SK-N-SH (cell line): ENCODE results near the gene RAD21L1. TPM values are rescaled to one million over a fixed set of nuclear protein-coding genes. Genes with fewer than 3 reads are reported as not detected.
A peak's percentile ranks its signal among the peaks of the same experiment; 100 is the strongest.

Experiments used
- CTCF ChIA-PET: fragments of 300-600, 350-600 bp; formaldehyde crosslinking; extraction: SDS; loops from one replicate; lab custom pipeline; 2021; lab: Yijun Ruan, JAX
- POLR2A ChIA-PET: fragments of 350-600 bp; sonication (Branson Sonifier 250); formaldehyde crosslinking; extraction: SDS; loops from one replicate; lab custom pipeline; 2020; ENCODE audit warnings: antibody characterized with exemption, inconsistent platforms; lab: Yijun Ruan, JAX
- DNase-seq: peaks from one replicate; pipeline ENCODE4 v3.0.0; 2012
- H2AFZ ChIP-seq: fragments of 200-600 bp; sonication (generic); 2 replicates; pipeline ENCODE4 v1.8.1; 2016; ENCODE audit warnings: antibody characterized with exemption, mild to moderate bottlenecking, low read depth
- H3F3A ChIP-seq: fragments of 200-600 bp; sonication (generic); replicated peaks from 2 replicates; pipeline ENCODE3; 2016; ENCODE audit warnings: antibody characterized with exemption, mild to moderate bottlenecking; ENCODE audit not compliant: insufficient read depth
- H3K27ac ChIP-seq, 2 experiments: fragments of 200-500 bp in 1 of 2; fragments of 200-600 bp in 1 of 2; sonication (Bioruptor generic) in 1 of 2; sonication (generic), shearing (Covaris generic) in 1 of 2; 2 replicates each; pipeline versions ENCODE4 v1.5.1 to v1.6.1; 2014 to 2016; ENCODE audit warnings: low read depth in 2 of 2, inconsistent platforms in 1 of 2, low read length in 1 of 2, mild to moderate bottlenecking in 1 of 2, mixed read lengths in 1 of 2
- H3K27me3 ChIP-seq: fragments of 200-600 bp; sonication (generic), shearing (Covaris generic); 2 replicates; pipeline ENCODE4 v1.6.1; 2016; ENCODE audit warnings: mixed run types; ENCODE audit not compliant: insufficient read depth
- H3K36me3 ChIP-seq, 2 experiments: fragments of 200-500 bp in 1 of 2; fragments of 200-600 bp in 1 of 2; sonication (Bioruptor generic) in 1 of 2; sonication (generic) in 1 of 2; replicated peaks in 1 of 2; 2 replicates each; pipeline versions ENCODE3 to v1.5.1; 2014 to 2016; ENCODE audit warnings: low read length in 1 of 2, mild to moderate bottlenecking in 1 of 2; ENCODE audit not compliant: insufficient read depth in 2 of 2, control insufficient read depth in 1 of 2
- H3K4me1 ChIP-seq, 2 experiments: fragments of 200-500 bp in 1 of 2; fragments of 200-600 bp in 1 of 2; sonication (Bioruptor generic) in 1 of 2; sonication (generic), shearing (Covaris generic) in 1 of 2; 2 replicates each; pipeline versions ENCODE4 v1.5.1 to v1.6.1; 2014 to 2016; ENCODE audit warnings: low read depth in 1 of 2, low read length in 1 of 2, mixed run types in 1 of 2; ENCODE audit not compliant: insufficient read depth in 2 of 2, control insufficient read depth in 1 of 2
- H3K4me2 ChIP-seq: fragments of 200-600 bp; sonication (generic), shearing (Covaris generic); 2 replicates; pipeline ENCODE4 v1.6.1; 2017; ENCODE audit warnings: mixed run types
- H3K4me3 ChIP-seq, 2 experiments: fragments of 200-500 bp in 1 of 2; fragments of 200-600 bp in 1 of 2; sonication (Bioruptor generic) in 1 of 2; sonication (generic), shearing (Covaris generic) in 1 of 2; 2 replicates each; pipeline versions ENCODE4 v1.5.1 to v1.8.1; 2014 to 2016; ENCODE audit warnings: low read depth in 2 of 2, inconsistent platforms in 1 of 2, low read length in 1 of 2, mild to moderate bottlenecking in 1 of 2, mixed read lengths in 1 of 2, moderate library complexity in 1 of 2
- H3K79me2 ChIP-seq: fragments of 200-600 bp; sonication (generic); 2 replicates; pipeline ENCODE4 v1.8.1; 2017; ENCODE audit warnings: mild to moderate bottlenecking; ENCODE audit not compliant: insufficient read depth
- H3K9ac ChIP-seq: fragments of 200-600 bp; sonication (generic); 2 replicates; pipeline ENCODE4 v1.6.1; 2017; ENCODE audit warnings: mixed run types
- H3K9me2 ChIP-seq: fragments of 200-600 bp; sonication (generic); 2 replicates; pipeline ENCODE4 v1.6.1; 2017; ENCODE audit warnings: mixed run types
- H3K9me3 ChIP-seq: fragments of 200-600 bp; sonication (generic); 2 replicates; pipeline ENCODE4 v1.6.1; 2017; ENCODE audit warnings: mixed run types, mild to moderate bottlenecking, moderate library complexity
- H4K20me1 ChIP-seq: fragments of 200-600 bp; sonication (generic); 2 replicates; pipeline ENCODE4 v1.6.1; 2017; ENCODE audit warnings: mild to moderate bottlenecking, mixed run types; ENCODE audit not compliant: insufficient read depth
- CHD2 ChIP-seq: fragments of 150-350 bp; IDR thresholded peaks from 2 replicates; pipeline ENCODE4 v1.6.1; 2018; ENCODE audit warnings: low read length; ENCODE audit not compliant: partially characterized antibody
- ELF1 ChIP-seq: IDR thresholded peaks from 2 replicates; pipeline ENCODE4 v1.4.0; 2012
- EP300 ChIP-seq, 2 experiments: IDR thresholded peaks; 2 replicates each; pipeline versions ENCODE4 v1.4.0 to v1.6.1; 2012; ENCODE audit warnings: borderline replicate concordance in 1 of 2, low read depth in 1 of 2, low read length in 1 of 2
- FOSL2 ChIP-seq: IDR thresholded peaks from 2 replicates; pipeline ENCODE4 v1.4.0; 2012; ENCODE audit warnings: low read depth, mild to moderate bottlenecking, moderate library complexity, borderline replicate concordance
- FOXJ3 ChIP-seq: sonication (generic); formaldehyde crosslinking; IDR thresholded peaks from 2 replicates; pipeline ENCODE4 v1.5.1; 2020; ENCODE audit warnings: mild to moderate bottlenecking, missing genetic modification reagents
- GABPA ChIP-seq: IDR thresholded peaks from 2 replicates; pipeline ENCODE4 v1.4.0; 2012; ENCODE audit warnings: low read depth, mild to moderate bottlenecking
- JUND ChIP-seq: IDR thresholded peaks from 2 replicates; pipeline ENCODE4 v1.4.0; 2012
- MXI1 ChIP-seq: IDR thresholded peaks from 2 replicates; pipeline ENCODE4 v1.6.1; 2012; ENCODE audit warnings: mild to moderate bottlenecking, low read depth, low read length, improper control_type of control experiment
- NRF1 ChIP-seq: IDR thresholded peaks from 2 replicates; pipeline ENCODE4 v1.6.1; 2012; ENCODE audit warnings: low read depth, mild to moderate bottlenecking, low read length
- POLR2AphosphoS5 ChIP-seq: IDR thresholded peaks from 2 replicates; pipeline ENCODE4 v1.6.1; 2012; ENCODE audit warnings: low read depth, low read length
- RAD21 ChIP-seq: IDR thresholded peaks from 2 replicates; pipeline ENCODE4 v1.6.1; 2012; ENCODE audit warnings: mild to moderate bottlenecking, low read length
- RCOR1 ChIP-seq: fragments of 150-350 bp; IDR thresholded peaks from 2 replicates; pipeline ENCODE4 v1.6.1; 2017; ENCODE audit warnings: antibody characterized with exemption, low read length
- RXRA ChIP-seq: IDR thresholded peaks from 2 replicates; pipeline ENCODE4 v1.4.0; 2012; ENCODE audit warnings: low read depth, mild to moderate bottlenecking, borderline replicate concordance
- SMC3 ChIP-seq: IDR thresholded peaks from 2 replicates; pipeline ENCODE4 v1.6.1; 2012; ENCODE audit warnings: low read depth, low read length, improper control_type of control experiment
- YY1 ChIP-seq: IDR thresholded peaks from 2 replicates; pipeline ENCODE4 v1.4.0; 2012; ENCODE audit warnings: low read depth, mild to moderate bottlenecking
- WGBS: methylation state at CpG from one replicate; pipeline ENCODE4 v1.1.6; 2017; ENCODE audit warnings: low lambda C conversion rate; 5-methylcytosine and 5-hydroxymethylcytosine counted together
- polyA plus RNA-seq, 3 experiments: library from polyadenylated mRNA; depleted of rRNA; stranded (reverse); fragments of >200 nt; gene quantifications; 2 replicates each; pipeline ENCODE4 v1.2.3, GENCODE V29; 2012
- TF ChIP-seq, protein P1 (sequence below): IDR thresholded peaks from 2 replicates; pipeline ENCODE4 v1.4.0; 2012; ENCODE audit warnings: low read depth, borderline replicate concordance
- TF ChIP-seq, protein P2 (sequence below): fragments of 150-350 bp; IDR thresholded peaks from 2 replicates; pipeline ENCODE4 v1.6.1; 2017; ENCODE audit warnings: antibody characterized with exemption, low read length, low read depth, borderline replicate concordance
- TF ChIP-seq, protein P3 (sequence below): IDR thresholded peaks from 2 replicates; pipeline ENCODE4; 2012
- TF ChIP-seq, protein P4 (sequence below): IDR thresholded peaks from 2 replicates; pipeline ENCODE4 v1.4.0; 2012; ENCODE audit warnings: low read depth
- TF ChIP-seq, protein P5 (sequence below): fragments of 200-600 bp; sonication (generic); IDR thresholded peaks from 2 replicates; pipeline ENCODE4 v1.6.1; 2017; ENCODE audit warnings: antibody characterized with exemption, mild to moderate bottlenecking, moderate library complexity

The RAD21L1 gene
- polyA plus RNA-seq, 1 of the 3 experiments (the other 2 are of a cell fraction): 0.03 TPM

DNA sequence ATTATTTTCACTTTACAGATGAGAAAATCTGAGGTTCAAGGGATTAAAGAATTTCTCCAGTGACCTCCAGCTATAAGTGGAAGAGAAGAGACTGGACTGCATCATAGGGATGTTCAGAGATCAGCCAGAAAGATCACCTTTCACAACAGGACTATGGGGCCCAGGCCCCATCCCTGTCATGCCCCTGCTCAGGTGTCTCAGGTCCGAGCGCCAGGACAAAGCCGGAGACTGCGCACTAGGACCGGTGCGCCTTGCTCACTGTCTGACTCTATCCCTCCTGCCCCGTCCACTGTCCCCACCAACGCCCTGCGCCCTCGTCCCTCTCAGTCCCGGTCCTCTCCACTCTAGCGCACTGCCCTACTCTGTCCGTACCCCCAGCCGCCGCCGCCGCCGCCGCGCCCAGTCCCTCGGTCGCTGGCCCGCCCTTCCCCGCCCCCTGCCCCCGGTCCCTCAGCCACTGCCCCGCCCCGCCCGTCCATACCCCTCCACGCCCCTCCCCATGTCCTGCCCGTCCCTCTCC lies 521 bp upstream of the RAD21L1 start:
- Histone ChIP-seq H4K20me1 (no peaks in the 10 kb centered on the region), H3K4me2 (peak overlapping the region; percentile 77), H3K9ac (no peak overlapping the region), H3K36me3 (no peaks in the 10 kb centered on the region), H3K9me3 (no peaks in the 10 kb centered on the region), H3K79me2 (no peaks in the 10 kb centered on the region), H3K9me2 (no peaks in the 10 kb centered on the region), H3F3A (peaks cover 3% of the 10 kb centered on the region), H3K4me1 (peaks cover 0 to 3% of the 10 kb centered on the region in 2 experiments; a peak in 2 of 4 replicates), H2AFZ (peak overlapping the region; percentile 83; the same call in 1 of the 2 replicates), H3K27me3 (no peaks in the 10 kb centered on the region), H3K4me3 (peak overlapping the region; percentile 46 to 50; a peak in 3 of 4 replicates), H3K27ac (no peak overlapping the region; a peak in 1 of 4 replicates)
- 3% methylated on average over 20 of the region's 30 CpGs for WGBS
- no peak for DNase-seq
- CTCF ChIA-PET: interaction anchor here (0.6 to 3.3 kb wide), 4 partner anchors 12 to 117 kb away, joined by 3 to 20 read pairs (median 6); no protein-coding TSS in a partner anchor
- TF ChIP-seq JUND: no peak
- TF ChIP-seq NRF1: peak; percentile 43
- no peak for TF ChIP-seq RCOR1
- POLR2A ChIA-PET: no interaction called here

DNA sequence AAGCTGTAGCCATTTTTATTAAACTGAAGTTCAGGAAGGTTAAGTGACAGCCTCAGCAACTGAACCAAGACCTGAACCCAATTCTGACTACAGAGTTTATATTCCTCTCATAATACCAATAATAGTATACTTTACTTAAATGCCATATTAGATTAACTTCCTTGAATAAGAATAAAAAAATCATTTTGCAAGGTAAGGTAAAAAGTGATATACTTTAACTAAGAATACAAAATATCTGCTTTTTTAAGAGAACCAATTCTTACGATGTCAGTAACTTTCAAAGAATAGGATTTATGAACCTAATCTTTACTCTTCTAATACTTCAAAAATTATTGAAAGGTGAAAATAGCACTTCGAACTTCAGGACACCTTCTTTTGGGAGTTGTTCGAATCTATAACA lies 3.7 kb downstream of the RAD21L1 start:
- ChIA-PET CTCF (interaction anchor here (1.2 kb wide), 1 partner anchor 44 kb away, joined by 3 read pairs; no protein-coding TSS in a partner anchor), POLR2A (no interaction called here)
- peaks cover 3% of the 10 kb centered on the region for H3F3A ChIP-seq
- peaks cover 0 to 3% of the 10 kb centered on the region in 2 experiments; a peak in 2 of 4 replicates for H3K4me1 ChIP-seq
- no peaks in the 10 kb centered on the region for H3K9me2 ChIP-seq
- no peak overlapping the region for H2AFZ ChIP-seq
- no peak overlapping the region for H3K4me2 ChIP-seq
- DNase-seq: no peak
- no peak overlapping the region for H3K27ac ChIP-seq
- no peaks in the 10 kb centered on the region for H3K36me3 ChIP-seq
- H3K27me3 ChIP-seq: no peaks in the 10 kb centered on the region
- no peak overlapping the region for H3K9ac ChIP-seq
- H3K4me3 ChIP-seq: no peak overlapping the region
- WGBS: 76% methylated on average over 3 of the region's 3 CpGs
- no peaks in the 10 kb centered on the region for H3K9me3 ChIP-seq
- TF ChIP-seq CHD2 (no peak), RAD21 (no peak), ELF1 (no peak), MXI1 (no peak), FOXJ3 (CRISPR knock-in tag) (no peak), FOSL2 (no peak), JUND (no peak), SMC3 (no peak), YY1 (no peak), POLR2AphosphoS5 (no peak), RCOR1 (no peak), GABPA (no peak), EP300 (IDR thresholded peaks at IDR 0.05; ENCODE audit: borderline replicate concordance in 1 of 2, low read depth in 1 of 2, low read length in 1 of 2) (no peak), RXRA (no peak)
- TF ChIP-seq, protein P1, sequence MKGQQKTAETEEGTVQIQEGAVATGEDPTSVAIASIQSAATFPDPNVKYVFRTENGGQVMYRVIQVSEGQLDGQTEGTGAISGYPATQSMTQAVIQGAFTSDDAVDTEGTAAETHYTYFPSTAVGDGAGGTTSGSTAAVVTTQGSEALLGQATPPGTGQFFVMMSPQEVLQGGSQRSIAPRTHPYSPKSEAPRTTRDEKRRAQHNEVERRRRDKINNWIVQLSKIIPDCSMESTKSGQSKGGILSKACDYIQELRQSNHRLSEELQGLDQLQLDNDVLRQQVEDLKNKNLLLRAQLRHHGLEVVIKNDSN: no peak
- TF ChIP-seq, protein P2, sequence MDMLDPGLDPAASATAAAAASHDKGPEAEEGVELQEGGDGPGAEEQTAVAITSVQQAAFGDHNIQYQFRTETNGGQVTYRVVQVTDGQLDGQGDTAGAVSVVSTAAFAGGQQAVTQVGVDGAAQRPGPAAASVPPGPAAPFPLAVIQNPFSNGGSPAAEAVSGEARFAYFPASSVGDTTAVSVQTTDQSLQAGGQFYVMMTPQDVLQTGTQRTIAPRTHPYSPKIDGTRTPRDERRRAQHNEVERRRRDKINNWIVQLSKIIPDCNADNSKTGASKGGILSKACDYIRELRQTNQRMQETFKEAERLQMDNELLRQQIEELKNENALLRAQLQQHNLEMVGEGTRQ: no peak
- TF ChIP-seq, protein P3, sequence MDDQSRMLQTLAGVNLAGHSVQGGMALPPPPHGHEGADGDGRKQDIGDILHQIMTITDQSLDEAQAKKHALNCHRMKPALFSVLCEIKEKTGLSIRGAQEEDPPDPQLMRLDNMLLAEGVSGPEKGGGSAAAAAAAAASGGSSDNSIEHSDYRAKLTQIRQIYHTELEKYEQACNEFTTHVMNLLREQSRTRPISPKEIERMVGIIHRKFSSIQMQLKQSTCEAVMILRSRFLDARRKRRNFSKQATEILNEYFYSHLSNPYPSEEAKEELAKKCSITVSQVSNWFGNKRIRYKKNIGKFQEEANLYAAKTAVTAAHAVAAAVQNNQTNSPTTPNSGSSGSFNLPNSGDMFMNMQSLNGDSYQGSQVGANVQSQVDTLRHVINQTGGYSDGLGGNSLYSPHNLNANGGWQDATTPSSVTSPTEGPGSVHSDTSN: no peak
- TF ChIP-seq, protein P4, sequence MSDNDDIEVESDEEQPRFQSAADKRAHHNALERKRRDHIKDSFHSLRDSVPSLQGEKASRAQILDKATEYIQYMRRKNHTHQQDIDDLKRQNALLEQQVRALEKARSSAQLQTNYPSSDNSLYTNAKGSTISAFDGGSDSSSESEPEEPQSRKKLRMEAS: no peak
- TF ChIP-seq, protein P5, sequence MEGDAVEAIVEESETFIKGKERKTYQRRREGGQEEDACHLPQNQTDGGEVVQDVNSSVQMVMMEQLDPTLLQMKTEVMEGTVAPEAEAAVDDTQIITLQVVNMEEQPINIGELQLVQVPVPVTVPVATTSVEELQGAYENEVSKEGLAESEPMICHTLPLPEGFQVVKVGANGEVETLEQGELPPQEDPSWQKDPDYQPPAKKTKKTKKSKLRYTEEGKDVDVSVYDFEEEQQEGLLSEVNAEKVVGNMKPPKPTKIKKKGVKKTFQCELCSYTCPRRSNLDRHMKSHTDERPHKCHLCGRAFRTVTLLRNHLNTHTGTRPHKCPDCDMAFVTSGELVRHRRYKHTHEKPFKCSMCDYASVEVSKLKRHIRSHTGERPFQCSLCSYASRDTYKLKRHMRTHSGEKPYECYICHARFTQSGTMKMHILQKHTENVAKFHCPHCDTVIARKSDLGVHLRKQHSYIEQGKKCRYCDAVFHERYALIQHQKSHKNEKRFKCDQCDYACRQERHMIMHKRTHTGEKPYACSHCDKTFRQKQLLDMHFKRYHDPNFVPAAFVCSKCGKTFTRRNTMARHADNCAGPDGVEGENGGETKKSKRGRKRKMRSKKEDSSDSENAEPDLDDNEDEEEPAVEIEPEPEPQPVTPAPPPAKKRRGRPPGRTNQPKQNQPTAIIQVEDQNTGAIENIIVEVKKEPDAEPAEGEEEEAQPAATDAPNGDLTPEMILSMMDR: no peak
- no peaks in the 10 kb centered on the region for H4K20me1 ChIP-seq
- no peaks in the 10 kb centered on the region for H3K79me2 ChIP-seq
